Measurements from ENCODE around the gene NAA40. TPM values are rescaled to one million over a fixed set of nuclear protein-coding genes. Genes with fewer than 3 reads are reported as not detected.

Gene NAA40
- total and polyA plus RNA-seq, 2 of the 4 experiments (the other 2 are of a cell fraction): 15.2 to 24.7 TPM

GRCh38 chr11:63904743-63905142 lies 34.1 kb upstream of the NAA40 start:
- TF ChIP-seq POLR2A (IDR thresholded peaks at IDR 0.05; ENCODE audit: low read depth, low read length): no peak
- TF ChIP-seq MAFK (IDR thresholded peaks at IDR 0.05; ENCODE audit: low read depth, low read length): no peak
- TF ChIP-seq RCOR1 (IDR thresholded peaks at IDR 0.05; ENCODE audit: insufficient replicate concordance, low read length): no peak
- TF ChIP-seq RFX5 (IDR thresholded peaks at IDR 0.05; ENCODE audit: low read depth, low read length): no peak
- no peak for TF ChIP-seq CTCF (conservative IDR thresholded peaks at IDR 0.05; ENCODE audit: low read depth, low read length)
- no peak for TF ChIP-seq SMC3 (IDR thresholded peaks at IDR 0.05; ENCODE audit: low read depth, low read length)
- dilution Hi-C loops (cut with HindIII; ENCODE audit: low sequenced_read_pairs, unreplicated experiment) (no loop called here), in situ Hi-C loops (cut with MboI; ENCODE audit: low sequenced_read_pairs) (no loop called here), intact Hi-C loops (cut with micrococcal nuclease) (no loop called here)
- Histone ChIP-seq H3K79me1 (ENCODE audit: low read depth in 1 of 2, low read length in 2 of 2) (peaks cover 3 to 14% of the 10 kb centered on the region in 2 experiments; a peak in 2 of 4 replicates), H2AFZ (replicated peaks; ENCODE audit: low read length, poor library complexity) (no peak overlapping the region), H4K91ac (ENCODE audit: insufficient read depth, low read depth, low read length) (no peak overlapping the region), H4K5ac (ENCODE audit: low read depth, low read length) (no peak overlapping the region), H3K4me2 (ENCODE audit: low read depth, low read length) (no peak overlapping the region), H3K4me3 (ENCODE audit: insufficient read depth, low read depth, low read length) (no peak overlapping the region), H2AK9ac (replicated peaks; ENCODE audit: low read depth, low read length, poor library complexity) (peak overlapping the region; percentile 9), H3K23ac (ENCODE audit: low read depth, low read length) (no peak overlapping the region), H4K20me1 (ENCODE audit: insufficient read depth, low read length) (peaks cover 5% of the 10 kb centered on the region), H3K36me3 (ENCODE audit: control insufficient read depth, insufficient read depth, low read length) (peaks cover 77% of the 10 kb centered on the region), H3K56ac (ENCODE audit: extremely low read depth, insufficient read depth, low read length) (no peak overlapping the region), H2BK15ac (ENCODE audit: low read depth, low read length) (no peak overlapping the region), H3K4me1 (ENCODE audit: control insufficient read depth, insufficient read depth, low read length) (no peaks in the 10 kb centered on the region), H2BK120ac (ENCODE audit: low read depth, low read length) (no peak overlapping the region), H2BK5ac (ENCODE audit: low read depth, low read length, poor library complexity, severe bottlenecking) (no peak overlapping the region), H3K9ac (ENCODE audit: low read depth, low read length) (no peak overlapping the region), H3K27ac (ENCODE audit: insufficient read depth, low read length) (no peak overlapping the region), H4K8ac (ENCODE audit: low read depth in 2 of 2, low read length in 2 of 2) (no peak overlapping the region), H3K27me3 (ENCODE audit: control insufficient read depth, insufficient read depth, low read length) (no peaks in the 10 kb centered on the region), H3K4ac (ENCODE audit: low read depth, low read length) (no peak overlapping the region), H3K9me3 (ENCODE audit: control insufficient read depth, insufficient read depth, low read length) (no peaks in the 10 kb centered on the region), H3K14ac (replicated peaks; ENCODE audit: low read depth, low read length) (no peak overlapping the region), H3K18ac (ENCODE audit: low read depth, low read length) (no peak overlapping the region), H2AK5ac (ENCODE audit: low read depth, low read length) (no peak overlapping the region), H2BK20ac (ENCODE audit: low read depth, low read length) (no peak overlapping the region), H3K9me1 (ENCODE audit: insufficient read depth, low read length) (no peaks in the 10 kb centered on the region)
- WGBS, 2 experiments (ENCODE audit: extremely low coverage in 2 of 2, insufficient read length in 1 of 2): 91% methylated on average over 9 of the region's 13 CpGs; no CpG with 5 or more reads in 1 of the 2 experiments
- ChIA-PET CTCF (no interaction called here), POLR2A (ENCODE audit: unreplicated experiment) (no interaction called here)
- ATAC-seq (ENCODE audit: low read depth): no peak
- no peak for DNase-seq
- BruUV-seq (replicated peaks): no TSS peak
